ENCODE data around the gene RABGEF1.

GRCh38 chr7:66845379-66846095 is 105.0 kb downstream of the RABGEF1 start:
- TF ChIP-seq CTCF (IDR thresholded peaks at IDR 0.05): no peak
- TF ChIP-seq POLR2AphosphoS5 (IDR thresholded peaks at IDR 0.05): no peak
- no peak for TF ChIP-seq POLR2A (IDR thresholded peaks at IDR 0.05; ENCODE audit: low read depth)
- TF ChIP-seq EP300 (IDR thresholded peaks at IDR 0.05): no peak
